Gastroesophageal sphincter (tissue), 4 donors: ENCODE results near the gene LOXHD1. TPM values are rescaled to one million over a fixed set of nuclear protein-coding genes. Genes with fewer than 3 reads are reported as not detected.

Experiments used
- ATAC-seq: fragments of 150-250 bp; one replicate; pipeline ENCODE4 v1.9.1; 2016; ENCODE audit warnings: mild to moderate bottlenecking, moderate library complexity
- H3K27ac ChIP-seq, 4 donors: fragments of 200-600 bp; sonication (generic) in 3 of 4; 1 replicate in 3 of 4; 2 replicates in 1 of 4; pipeline ENCODE4 v1.5.1; 2016 to 2019
- H3K27me3 ChIP-seq: fragments of 200-600 bp; sonication (generic); one replicate; pipeline ENCODE4 v1.5.1; 2019
- H3K36me3 ChIP-seq, 2 donors: fragments of 200-600 bp; sonication (generic); one replicate each; pipeline ENCODE4 v1.5.1; 2019; ENCODE audit warnings: control low read depth in 1 of 2
- H3K4me1 ChIP-seq, 3 donors: fragments of 200-600 bp; sonication (generic); 1 replicate in 2 of 3; 2 replicates in 1 of 3; pipeline ENCODE4 v1.5.1; 2016 to 2019; ENCODE audit warnings: control low read depth in 2 of 3
- H3K4me3 ChIP-seq, 2 donors: fragments of 200-600 bp; sonication (generic); one replicate each; pipeline ENCODE4 v1.5.1; 2019; ENCODE audit warnings: mild to moderate bottlenecking in 1 of 2, moderate library complexity in 1 of 2
- H3K9me3 ChIP-seq, 3 donors: fragments of 200-600 bp; sonication (generic); one replicate each; pipeline ENCODE4 v1.5.1; 2017 to 2019; ENCODE audit warnings: control low read depth in 2 of 3
- CTCF ChIP-seq, 4 experiments: fragments of 200-600 bp in 2 of 4; fragments of 450-650 bp in 2 of 4; sonication (generic) in 1 of 4; IDR thresholded peaks; one replicate each; pipeline ENCODE4 v1.5.1; 2017 to 2019; ENCODE audit warnings: antibody characterized with exemption in 4 of 4, mild to moderate bottlenecking in 2 of 4, moderate library complexity in 2 of 4
- EP300 ChIP-seq: sonication (generic); formaldehyde crosslinking; IDR thresholded peaks from one replicate; pipeline ENCODE4 v1.6.1; 2017; ENCODE audit warnings: antibody characterized with exemption, mild to moderate bottlenecking
- POLR2A ChIP-seq, 2 donors: fragments of 450-650 bp; IDR thresholded peaks; one replicate each; pipeline ENCODE4 v1.6.1; 2017; ENCODE audit warnings: antibody characterized with exemption in 2 of 2, mild to moderate bottlenecking in 2 of 2, moderate library complexity in 1 of 2
- POLR2AphosphoS5 ChIP-seq: sonication (generic); formaldehyde crosslinking; IDR thresholded peaks from one replicate; pipeline ENCODE4 v1.6.1; 2017; ENCODE audit warnings: antibody characterized with exemption
- WGBS, 2 donors: methylation state at CpG; one replicate each; pipeline ENCODE4 v1.1.5; 2018; ENCODE audit warnings: low coverage in 1 of 2; 5-methylcytosine and 5-hydroxymethylcytosine counted together
- total RNA-seq, 4 donors: library from RNA; depleted of rRNA; stranded (reverse); fragments of >200 nt; gene quantifications; one replicate each; pipeline ENCODE4 v1.1.0, GENCODE V29; 2016

Gene LOXHD1
- total RNA-seq, 4 donors from 2014 or later = 0.15 to 0.27 TPM; not detected in 2

GRCh38 chr18:46672062-46672970 is 15.3 kb upstream of the LOXHD1 start:
- ATAC-seq = no peak
- WGBS, 2 donors = 17 to 51% methylated on average over 1 to 3 of the region's 6 CpGs
- no peak for TF ChIP-seq EP300
- TF ChIP-seq POLR2AphosphoS5 = no peak
- no peak for TF ChIP-seq CTCF (IDR thresholded peaks at IDR 0.05)
- no peak for TF ChIP-seq POLR2A (IDR thresholded peaks at IDR 0.05)

GRCh38 chr18:46668694-46669093 is 11.7 kb upstream of the LOXHD1 start:
- no peaks in the 10 kb centered on the region for H3K27me3 ChIP-seq
- no peaks in the 10 kb centered on the region for H3K4me1 ChIP-seq
- ATAC-seq = no peak
- no peaks in the 10 kb centered on the region for H3K36me3 ChIP-seq
- H3K9me3 ChIP-seq = no peaks in the 10 kb centered on the region
- no CpG with 5 or more reads among the region's 6 CpGs for WGBS, 2 donors
- no peak for TF ChIP-seq POLR2AphosphoS5
- TF ChIP-seq EP300 = no peak
- no peak for TF ChIP-seq CTCF (IDR thresholded peaks at IDR 0.05)
- TF ChIP-seq POLR2A (IDR thresholded peaks at IDR 0.05) = no peak
- H3K27ac ChIP-seq = no peak overlapping the region
- H3K4me3 ChIP-seq = no peak overlapping the region

More at GRCh38 chr18:46672062-46672970, 15.3 kb upstream of the LOXHD1 start:
- no peaks in the 10 kb centered on the region for H3K36me3 ChIP-seq
- H3K27me3 ChIP-seq = no peaks in the 10 kb centered on the region
- no peaks in the 10 kb centered on the region for H3K9me3 ChIP-seq
- H3K4me1 ChIP-seq = no peaks in the 10 kb centered on the region
- no peak overlapping the region for H3K27ac ChIP-seq
- H3K4me3 ChIP-seq = no peak overlapping the region

- ATAC-seq = no peak
- H3K4me1 ChIP-seq = no peaks in the 10 kb centered on the region
- H3K4me3 ChIP-seq = no peak overlapping the region
- WGBS, 2 donors = 79% methylated on average over 5 of the region's 11 CpGs; no CpG with 5 or more reads in 1 of the 2 donors
- TF ChIP-seq POLR2A (IDR thresholded peaks at IDR 0.05) (no peak), POLR2AphosphoS5 (no peak), CTCF (IDR thresholded peaks at IDR 0.05) (no peak), EP300 (no peak)
- H3K36me3 ChIP-seq = no peaks in the 10 kb centered on the region
- no peaks in the 10 kb centered on the region for H3K9me3 ChIP-seq
- no peak overlapping the region for H3K27ac ChIP-seq
- no peaks in the 10 kb centered on the region for H3K27me3 ChIP-seq
Measured at GRCh38 chr18:46668135-46668534, 11.1 kb upstream of the LOXHD1 start.

- H3K4me3 ChIP-seq = no peak overlapping the region
- H3K27me3 ChIP-seq = no peaks in the 10 kb centered on the region
- WGBS, 2 donors = 100% methylated on average over 1 of the region's 1 CpG
- ATAC-seq = no peak
- no peaks in the 10 kb centered on the region for H3K4me1 ChIP-seq
- H3K36me3 ChIP-seq = no peaks in the 10 kb centered on the region
- H3K9me3 ChIP-seq = no peaks in the 10 kb centered on the region
- H3K27ac ChIP-seq = no peak overlapping the region
- no peak for TF ChIP-seq CTCF (IDR thresholded peaks at IDR 0.05)
Measured at GRCh38 chr18:46663539-46663938, 6.5 kb upstream of the LOXHD1 start.
